NCI-H128 (cell line): ENCODE results near the gene MAP7D1.

Source experiments
- DNase-seq: peaks from one replicate; lab custom pipeline; 2025; ENCODE audit not compliant: unreplicated experiment; lab: John Stamatoyannopoulos, UW

The MAP7D1 gene

DNA sequence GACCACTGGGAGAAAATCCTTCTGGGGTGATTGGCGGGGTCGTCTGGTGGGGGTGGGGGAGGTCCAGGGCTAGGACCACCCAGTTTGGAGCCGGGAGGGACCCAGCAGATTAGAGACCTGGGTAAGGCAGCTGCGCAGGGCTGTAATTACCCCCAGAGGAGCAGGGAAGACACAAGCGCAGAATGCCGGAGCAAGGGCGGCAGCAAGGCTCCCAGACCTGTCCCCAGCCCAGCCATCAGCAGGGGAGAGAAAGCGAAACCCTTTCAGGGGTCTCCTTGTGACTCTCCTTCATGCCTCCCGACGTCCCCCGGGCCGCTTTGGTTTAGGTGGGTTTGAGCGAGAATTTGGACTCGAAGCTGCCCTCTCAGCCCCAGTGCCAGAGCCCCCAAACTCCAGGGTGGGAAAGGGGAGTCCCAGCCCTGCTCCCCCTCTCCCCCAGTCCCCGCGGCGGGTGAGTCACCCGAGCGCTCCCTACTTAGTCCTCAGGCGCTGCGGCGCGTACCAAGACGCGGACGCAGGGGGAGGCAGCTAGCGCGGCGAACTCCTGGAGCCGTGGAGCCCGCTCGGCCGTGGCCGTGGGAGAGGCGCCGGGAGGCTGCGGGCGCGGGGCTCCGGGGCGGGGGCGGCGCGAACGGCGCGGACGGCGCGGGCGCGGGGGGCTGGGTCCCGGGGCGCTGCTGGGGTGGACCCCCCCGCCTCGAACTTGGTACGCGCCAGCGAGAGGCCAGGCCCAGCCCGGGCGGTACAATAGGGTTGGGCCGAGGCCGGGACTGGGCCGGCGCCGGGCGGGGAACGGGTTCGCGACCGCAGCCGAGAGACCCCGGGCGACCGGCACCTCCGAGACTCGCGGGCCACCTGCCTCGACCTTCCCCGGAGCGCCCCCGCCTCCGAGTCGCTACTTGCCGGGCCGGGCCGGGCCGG is at the start of gene MAP7D1:
TSS of gene MAP7D1 (plus strand) at position 753 of the 921 bp plus-strand sequence. CDS start 258 bp downstream, outside the sequence.
- peak; percentile 80 for DNase-seq

DNA sequence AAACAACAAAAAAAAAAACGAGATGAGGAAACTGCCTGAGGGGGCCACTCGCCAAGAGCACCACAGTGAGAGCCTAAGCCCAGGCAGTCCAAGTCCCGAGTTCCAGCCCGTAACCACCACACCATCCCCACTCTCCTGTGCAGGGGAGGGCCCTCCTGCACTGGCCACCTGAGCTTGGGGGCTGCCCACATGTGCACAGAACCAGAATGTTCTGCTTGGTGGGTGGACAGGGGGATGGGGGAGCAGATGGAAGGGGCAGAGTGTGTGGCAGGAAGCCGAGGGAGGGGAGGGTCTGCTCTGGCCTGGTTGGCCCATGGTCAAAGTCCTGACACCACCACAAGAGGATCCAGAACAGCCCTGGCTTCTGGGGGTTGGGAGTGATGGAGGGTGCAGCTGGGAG is 49.7 kb upstream of the MAP7D1 start:
- no peak for DNase-seq

DNA sequence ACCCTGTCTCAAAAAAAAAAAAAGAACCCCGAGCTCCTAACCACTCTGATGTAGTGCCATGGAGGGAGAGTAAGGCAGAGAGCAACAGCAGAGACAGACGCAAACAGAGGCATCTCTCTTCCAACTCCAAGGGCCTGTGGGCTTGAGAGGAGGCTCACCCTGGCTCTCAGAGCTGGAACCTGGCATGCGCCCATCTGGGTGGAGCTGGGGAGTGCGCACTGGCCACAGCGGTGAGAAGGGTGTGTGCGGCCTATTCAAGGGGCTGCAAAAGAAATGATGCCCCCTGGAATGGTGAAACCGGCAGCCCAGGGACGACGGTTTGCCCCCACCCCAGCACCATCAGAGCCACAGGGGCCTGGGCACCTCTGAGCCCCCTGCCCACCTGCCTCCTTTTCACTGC is 48.6 kb upstream of the MAP7D1 start:
- no peak for DNase-seq

DNA sequence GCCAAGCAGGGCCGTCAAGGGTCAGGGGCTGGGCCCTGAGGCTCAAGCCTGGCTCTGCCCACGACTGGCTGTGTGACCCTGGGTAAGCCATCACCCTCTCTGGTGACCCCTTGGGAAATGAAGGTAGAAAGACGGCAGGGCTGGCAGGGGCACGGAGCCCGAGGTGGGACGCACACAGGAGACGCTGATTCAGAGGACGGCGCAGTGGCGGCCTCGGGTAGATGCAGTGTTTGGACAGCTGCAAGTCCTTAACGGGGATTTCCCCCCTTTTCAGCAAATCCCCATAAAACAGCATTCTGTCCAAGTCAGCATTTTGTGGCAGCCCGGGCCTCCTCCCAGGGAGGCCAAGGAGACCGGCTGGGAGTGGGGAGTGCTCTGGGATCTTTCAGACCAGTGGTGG is 47.6 kb upstream of the MAP7D1 start:
- DNase-seq, result no peak

DNA sequence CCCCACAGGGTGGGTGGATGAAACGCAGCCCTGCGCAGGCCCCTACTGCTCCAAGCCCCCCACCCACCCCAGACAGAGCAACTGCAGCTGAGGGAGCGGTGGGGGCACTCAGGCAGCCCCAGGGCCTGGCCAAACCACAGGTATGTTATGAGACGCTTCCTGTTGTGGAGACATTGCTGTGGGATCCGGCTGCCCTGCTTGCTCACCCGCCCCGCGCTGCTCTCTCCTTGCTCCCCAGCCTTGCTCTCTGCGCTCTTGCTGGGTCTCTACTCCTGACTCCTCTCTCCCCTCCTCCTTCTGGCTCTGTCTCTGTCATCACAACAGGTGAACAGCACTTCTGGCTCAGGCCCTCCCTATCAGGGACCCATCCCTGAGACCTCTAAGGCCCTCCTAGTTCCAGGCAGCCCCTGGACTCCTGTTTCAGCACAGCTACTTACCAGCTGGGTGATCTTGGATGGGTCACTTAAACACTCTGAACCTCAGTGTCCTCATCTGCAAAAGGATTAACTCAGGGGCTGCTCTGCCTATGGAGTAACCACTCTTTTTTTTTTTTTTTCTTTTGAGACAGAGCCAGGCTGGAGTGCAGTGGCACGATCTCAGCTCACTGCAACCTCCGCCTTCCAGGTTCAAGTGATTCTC is 46.8 kb upstream of the MAP7D1 start:
- no peak for DNase-seq

DNA sequence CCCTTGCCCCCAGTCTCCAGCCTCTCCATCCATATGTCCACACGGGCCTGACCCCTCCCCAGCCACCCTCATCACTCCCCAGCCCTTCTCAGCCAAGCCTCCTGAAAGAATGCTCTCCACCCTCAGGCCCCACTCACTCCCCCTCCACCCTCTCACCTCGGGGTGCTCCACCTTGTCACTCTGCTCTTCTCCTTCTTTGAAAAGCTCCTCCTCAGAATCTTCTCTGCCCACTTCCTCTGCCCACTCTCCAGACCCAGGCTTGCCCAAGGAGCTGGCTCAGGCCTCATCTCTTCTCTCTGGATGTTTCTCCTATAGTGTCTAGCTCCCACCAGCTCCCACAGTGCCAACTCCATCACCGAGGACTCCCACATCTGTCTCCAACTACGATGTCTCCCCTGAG is 44.8 kb upstream of the MAP7D1 start:
- DNase-seq, result no peak

DNA sequence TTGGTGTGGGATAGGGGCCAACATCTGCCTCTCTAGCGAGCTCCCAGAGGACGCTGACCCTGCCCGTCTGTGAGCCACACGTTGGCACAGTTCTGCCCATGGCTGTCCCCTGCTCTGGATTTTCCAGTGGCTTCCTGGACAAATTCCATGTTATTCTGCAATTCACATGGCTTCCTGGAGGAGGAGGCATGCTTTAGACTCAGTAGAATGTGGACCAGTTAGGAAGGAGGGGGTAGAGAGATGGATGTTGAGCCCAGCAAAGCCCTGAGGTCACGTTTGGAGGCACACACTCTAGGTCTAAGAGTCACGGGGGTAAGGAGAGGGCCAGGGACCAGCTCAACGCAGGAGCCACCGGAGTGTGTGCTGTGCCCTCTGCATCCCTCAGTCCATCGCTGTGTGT is 43.1 kb upstream of the MAP7D1 start:
- DNase-seq, result no peak

DNA sequence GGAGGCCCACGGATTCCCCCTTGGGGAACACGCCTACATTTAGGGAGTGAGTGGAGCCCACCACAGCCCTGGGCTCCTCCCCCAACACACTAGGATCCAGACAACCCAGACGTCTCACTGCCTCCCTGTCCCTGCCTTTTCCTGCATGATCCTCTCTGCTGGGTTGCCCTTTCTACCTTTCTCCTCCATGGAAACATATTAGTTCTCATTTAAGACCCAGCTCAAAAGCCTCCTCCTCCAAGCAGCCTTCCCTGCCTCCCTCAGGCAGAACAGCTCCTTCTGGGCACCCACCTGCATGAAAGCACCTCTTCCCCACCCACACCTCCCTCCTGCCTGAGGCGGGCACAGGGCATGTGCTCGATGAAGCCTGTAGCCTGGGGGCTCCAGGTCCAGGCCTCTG is 41.6 kb upstream of the MAP7D1 start:
- DNase-seq, result no peak

DNA sequence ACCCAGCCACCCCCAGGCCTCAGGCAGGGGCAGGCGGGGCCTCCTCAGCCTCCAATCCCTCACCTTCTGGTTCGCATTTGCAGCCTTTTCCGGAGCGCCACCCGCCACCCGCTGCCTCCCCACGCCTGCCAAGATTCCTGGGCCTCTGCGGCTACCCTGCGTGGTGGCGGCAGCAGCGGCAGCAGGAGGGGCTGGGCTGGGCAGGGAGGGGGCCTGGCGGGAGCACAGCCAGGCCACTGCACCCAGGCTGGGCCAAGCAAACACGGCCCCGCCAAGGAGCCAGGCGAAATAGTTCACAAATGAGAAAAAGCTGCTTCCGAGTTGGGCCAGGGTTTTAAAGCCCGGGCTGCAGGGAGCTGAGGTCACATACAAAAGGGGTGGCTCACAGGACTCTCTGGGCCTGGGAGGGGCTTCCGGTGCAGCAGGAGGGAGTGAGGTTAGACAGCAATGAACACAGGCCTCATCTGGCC is 40.7 kb upstream of the MAP7D1 start:
- no peak for DNase-seq

DNA sequence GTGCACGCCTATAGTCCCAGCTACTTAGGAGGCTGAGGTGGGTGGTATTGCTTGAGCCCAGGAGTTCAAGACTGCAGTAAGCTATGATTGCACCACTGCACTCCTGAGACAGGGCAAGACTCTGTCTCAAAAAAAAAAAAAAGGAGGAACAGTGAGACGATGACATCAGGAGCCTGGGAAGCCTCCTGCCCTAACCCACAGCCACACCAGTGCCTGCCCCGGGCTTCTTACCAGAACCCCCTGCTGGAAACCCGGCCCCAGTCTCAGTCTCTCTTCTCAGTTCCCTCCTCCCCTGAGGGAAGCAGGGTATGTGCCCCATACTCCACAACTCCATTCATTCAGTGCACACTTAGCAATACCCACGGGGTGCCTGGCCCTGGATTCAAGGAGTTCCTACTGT is 40.0 kb upstream of the MAP7D1 start:
- DNase-seq, result no peak

DNA sequence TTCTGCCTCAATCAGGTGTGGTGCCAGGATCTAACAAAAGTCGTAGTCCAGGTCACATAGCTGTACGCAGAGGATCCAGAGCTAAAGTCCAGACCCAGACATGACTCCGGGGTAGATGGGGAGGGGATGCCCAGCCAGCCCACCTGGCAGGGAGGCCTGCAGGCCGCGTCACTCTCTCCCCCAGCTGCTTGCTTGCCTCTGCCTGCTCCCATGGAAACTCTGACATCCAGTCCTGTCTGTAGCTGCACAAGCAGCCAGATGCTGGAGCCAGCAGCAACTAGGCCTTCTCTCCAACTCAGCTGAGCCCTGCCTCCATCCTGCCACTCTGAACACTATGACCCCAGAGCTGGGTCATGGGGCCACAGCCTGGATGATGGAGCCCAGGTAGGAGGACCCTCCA is 39.1 kb upstream of the MAP7D1 start:
- no peak for DNase-seq

DNA sequence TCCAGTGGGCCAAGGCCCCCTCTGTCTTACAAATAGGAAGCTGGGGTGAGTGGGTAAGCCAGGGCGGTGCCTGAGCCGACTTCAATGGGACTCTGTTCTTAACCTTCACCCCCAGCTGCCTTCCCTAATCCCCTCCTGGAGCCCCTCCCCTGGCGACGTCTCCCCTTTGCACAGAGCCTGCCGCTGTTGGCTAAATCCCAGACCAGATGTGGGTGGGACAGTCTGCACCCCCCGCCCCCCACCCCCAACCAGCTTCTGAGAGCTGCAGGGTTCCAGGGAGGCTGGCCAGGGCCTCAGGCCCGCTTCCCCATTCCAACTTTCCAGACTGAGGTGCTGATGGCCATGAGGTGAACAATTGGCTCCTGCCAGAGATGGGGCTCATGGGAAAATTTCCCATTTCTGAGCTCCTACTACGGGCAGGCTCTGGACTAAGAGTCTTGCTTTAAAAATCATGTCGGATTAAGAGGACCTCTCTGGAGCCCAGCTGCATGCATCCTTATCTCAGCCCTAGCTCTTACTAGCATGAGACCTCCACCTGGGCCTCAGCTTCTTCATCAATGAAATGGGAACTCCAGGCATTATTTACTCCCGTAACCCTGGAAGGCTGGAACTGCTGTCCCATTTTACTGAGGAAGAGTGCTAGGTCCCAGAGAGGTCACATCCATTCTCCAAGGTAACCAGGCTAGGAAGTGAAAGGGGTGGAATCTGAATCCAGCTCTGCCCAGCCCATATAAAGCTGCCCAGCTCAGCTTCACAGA is 37.3 kb upstream of the MAP7D1 start:
- no peak for DNase-seq

DNA sequence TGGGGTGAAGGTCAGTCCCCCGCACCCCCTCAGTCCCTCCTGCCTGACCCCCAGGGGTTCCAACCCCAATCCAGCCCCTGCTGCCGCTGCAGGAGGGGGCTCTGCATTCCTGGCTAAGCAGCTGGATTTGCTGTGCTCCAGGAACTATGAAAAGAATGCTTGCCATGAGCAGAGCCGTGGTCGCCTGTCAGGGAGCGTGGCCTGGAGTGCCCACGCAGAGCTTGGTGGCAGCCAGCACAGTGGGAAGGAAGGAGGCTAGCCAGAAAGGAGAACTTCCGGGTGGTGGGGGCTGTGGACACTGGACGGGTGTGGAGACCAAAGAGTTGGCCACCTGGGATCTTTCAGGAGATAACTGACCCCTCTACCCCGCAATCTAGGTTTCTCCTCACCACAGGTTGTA is 36.5 kb upstream of the MAP7D1 start:
- DNase-seq, result no peak

DNA sequence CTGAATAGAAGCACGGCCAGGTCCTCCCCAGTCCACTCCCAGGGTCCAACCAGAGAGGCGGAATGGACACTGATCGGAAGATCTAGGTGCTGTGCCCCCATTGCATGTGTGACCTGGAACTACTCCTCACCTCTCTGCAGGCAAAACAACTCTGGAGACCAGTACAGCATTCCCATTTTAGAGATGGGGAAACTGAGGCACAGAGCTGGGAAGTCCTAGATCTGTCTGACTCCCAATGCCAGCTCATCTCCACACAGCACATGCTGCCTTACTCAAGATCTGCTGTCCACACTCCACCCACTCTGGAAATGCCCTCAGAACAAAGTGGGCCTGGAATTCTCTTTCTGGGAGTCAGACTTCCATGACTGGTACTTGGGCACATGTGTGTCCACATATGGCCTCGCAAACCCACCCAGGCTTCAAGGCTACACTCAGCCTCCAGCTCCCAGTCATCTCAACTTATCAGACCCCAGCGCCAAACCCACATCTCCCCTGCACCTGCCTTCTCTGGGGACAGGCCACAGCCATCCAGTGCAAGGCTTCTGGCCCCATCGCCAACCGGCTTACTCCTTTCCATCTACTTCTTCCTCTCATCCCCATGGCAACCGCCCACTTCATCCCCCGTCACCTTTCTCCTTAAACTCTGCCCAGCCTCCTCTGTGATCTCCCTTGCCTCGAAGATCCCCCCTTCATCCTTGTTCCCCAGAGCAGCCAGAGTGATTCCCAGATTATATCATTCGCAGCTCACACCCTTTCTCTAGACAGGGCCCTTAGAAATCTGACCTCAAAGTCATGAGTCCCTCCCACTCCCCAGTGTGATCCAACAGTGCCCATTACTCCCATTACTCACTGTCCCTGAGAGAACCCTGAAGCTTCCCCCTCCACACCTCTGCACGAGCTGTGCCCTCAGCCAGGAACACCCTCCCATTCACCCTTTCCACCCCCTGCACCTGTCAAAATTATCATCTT is 33.6 kb upstream of the MAP7D1 start:
- DNase-seq, result no peak

DNA sequence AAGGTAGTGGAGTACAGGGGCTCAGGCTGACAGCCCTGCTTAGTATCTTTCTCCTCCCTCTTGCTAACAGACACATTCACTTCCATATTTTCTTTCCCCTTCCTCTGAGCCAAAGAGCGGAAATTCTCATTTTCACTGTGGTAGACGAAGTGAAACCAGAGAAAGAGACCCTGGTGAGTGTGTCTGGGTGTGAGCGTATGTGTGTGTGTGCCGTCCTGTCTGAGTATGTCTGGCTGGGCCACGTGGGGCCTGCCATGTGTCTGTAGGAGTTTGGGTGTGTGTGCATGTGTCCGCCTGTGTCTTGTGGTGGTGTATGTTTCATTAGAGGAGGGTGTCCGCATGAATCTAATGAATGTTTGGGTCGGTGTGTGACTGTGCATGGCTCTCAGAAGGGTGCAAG is 32.6 kb upstream of the MAP7D1 start:
- no peak for DNase-seq

DNA sequence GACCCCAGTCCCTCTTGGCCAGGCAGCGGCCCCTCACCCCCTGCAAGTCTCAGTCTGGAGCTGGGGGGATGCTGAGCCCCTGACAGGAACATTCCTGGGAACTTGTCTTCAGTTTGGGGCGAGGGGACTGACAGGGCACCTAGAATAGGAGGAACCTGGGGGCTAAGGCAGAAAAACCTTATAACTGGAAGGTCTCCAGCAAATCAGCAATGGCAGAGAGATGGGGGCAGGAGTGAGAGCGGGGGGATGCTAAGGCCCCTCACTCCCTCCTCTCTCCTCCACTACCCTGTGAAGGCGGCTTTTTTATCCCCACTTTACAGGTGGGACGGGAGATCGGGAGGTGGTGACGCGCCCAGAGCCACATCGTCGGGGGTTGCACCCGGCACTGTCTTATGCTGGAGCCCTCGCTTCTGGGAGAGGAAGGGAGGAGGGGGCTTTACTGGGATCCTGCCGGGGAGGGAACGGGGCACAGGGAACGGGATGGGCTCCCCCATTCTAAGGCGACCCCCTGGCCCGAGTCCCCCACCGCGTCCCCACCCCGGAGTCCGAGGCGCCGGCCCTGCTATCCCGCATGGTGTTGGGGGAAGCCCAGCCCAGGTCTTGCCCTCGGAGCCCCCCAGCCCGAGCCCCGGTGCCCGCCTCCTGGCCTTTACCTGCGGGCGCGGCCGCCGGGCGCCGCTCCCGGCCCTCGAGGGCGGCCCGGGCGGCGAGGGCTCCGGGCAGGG is 31.4 kb upstream of the MAP7D1 start:
- DNase-seq, result no peak

DNA sequence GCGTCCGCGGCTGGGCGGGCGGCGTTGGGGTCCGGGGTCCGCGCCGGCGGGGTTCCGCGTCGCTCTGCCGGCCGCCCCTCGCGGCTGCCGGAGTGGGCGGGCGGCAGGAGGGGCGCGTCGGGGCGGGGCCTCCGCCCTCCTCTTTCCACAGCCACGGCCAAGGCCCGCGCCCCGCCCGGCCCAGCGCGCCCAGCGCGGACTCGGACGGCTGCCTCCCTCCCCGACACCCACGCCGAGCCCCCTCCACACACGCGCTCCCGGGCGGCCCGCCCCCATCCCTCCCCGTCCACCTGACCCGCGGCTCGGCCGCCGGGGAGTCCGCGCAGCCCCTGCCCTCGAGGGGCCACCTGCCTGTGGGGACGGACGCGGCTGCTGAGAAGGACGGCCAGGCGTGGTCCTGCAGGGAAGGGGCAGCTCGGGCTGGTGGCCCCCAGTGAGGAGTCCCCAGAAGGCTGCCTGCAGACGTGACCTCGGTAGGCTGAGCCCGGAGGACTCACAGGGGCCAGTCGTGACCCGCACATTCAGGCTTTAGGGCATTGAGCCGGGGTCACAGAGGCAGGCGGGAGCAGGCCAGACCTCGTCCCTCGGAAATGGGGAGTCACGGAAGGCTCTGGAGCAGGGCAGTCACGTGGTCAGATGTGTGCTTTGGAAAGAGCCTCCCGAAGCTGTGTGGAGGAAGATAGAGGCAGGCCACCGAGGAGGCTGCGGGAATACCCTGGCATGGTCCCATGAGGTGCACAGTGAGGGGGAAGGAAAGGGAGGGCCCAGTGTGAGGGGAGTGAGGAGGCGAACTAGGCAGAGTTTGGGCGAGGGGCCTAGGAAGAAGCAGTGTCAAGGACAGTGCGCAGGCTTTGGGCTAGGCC is 30.6 kb upstream of the MAP7D1 start, which contains the start of gene COL8A2:
TSS of gene COL8A2 (minus strand) at position 94 of the 863 bp plus-strand sequence. CDS start 24,980 bp downstream, outside the sequence.
- DNase-seq, result no peak

DNA sequence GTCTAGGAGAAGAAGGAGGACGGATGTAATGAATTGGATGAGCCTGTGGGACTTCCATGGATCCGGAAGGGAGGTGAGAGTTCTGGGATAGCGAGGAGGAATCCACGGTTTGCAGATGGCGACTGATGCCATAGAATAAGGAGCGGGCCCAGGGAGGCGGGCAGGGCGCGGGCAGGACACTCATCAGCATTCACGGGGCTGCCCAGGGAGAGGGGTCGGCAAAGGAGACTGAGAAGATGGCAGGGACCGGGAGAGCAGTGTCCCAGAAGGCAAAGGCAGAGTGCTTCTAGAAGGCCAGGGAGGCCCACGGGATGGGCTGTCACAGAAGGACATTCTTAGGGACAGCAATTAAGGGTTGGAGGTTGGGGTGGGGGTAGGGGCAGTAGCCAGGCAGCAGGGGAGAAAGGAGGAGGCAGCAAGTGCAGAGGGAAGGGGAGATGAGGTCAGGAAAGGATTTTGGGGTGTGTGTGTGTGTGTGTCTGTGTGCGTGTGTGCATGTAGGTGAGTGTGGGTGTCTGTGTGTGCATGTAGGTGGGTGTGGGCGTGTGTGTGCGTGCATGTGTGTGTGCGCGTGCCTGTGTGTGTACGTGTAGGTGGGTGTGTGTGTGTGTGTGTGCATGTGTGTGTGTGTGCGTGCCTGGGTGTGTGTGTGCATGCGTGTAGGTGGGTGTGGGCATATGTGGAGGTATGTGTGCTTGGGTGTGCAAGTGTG is 29.8 kb upstream of the MAP7D1 start:
- DNase-seq, result no peak
